ENCODE data around the gene FAM78B. TPM values are rescaled to one million over a fixed set of nuclear protein-coding genes. Genes with fewer than 3 reads are reported as not detected.

The FAM78B gene
- total and polyA plus RNA-seq, 2 donors (not counting 3 experiments of a cell fraction or from before 2014, with no cell fraction given), result 0.10 TPM; not detected in 1

DNA sequence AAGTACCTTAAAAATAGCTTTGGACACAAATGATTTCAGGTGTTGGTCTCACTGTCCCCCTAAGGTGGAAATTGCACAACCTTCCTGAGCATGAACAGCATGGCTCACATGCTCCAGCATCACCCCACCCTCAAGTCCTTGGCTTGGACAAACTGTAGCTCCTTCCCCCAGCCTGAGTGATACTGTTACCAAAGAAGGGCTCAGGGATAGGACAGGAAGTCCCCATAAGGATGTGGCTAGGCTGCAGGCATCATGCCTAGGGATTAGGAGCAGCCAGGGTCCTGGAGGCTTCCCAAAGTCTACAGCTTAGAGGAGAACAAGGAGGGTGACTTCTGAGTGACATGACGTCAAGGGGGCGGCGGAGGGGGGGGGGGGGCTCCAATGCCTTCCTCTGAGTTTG, 10.1 kb downstream of the FAM78B start:
- TF ChIP-seq GATA2 (IDR thresholded peaks at IDR 0.05; ENCODE audit: insufficient read depth, insufficient read length, low read depth, low read length) (no peak), JUN (IDR thresholded peaks at IDR 0.05; ENCODE audit: borderline replicate concordance, insufficient read depth, insufficient read length, low read depth) (no peak), POLR2AphosphoS5 (IDR thresholded peaks at IDR 0.05; ENCODE audit: insufficient read depth, low read depth, low read length) (no peak), EZH2 (IDR thresholded peaks at IDR 0.05; ENCODE audit: borderline replicate concordance, low read depth, low read length, severe bottlenecking) (no peak), FOS (IDR thresholded peaks at IDR 0.05; ENCODE audit: borderline replicate concordance, insufficient read depth, low read length) (no peak), POLR2A (IDR thresholded peaks at IDR 0.05; ENCODE audit: low read depth, low read length) (no peak), MYC (IDR thresholded peaks at IDR 0.05; ENCODE audit: low read depth, low read length) (no peak)
- TF ChIP-seq, protein P1, sequence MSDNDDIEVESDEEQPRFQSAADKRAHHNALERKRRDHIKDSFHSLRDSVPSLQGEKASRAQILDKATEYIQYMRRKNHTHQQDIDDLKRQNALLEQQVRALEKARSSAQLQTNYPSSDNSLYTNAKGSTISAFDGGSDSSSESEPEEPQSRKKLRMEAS (IDR thresholded peaks at IDR 0.05; ENCODE audit: insufficient read depth, insufficient read length), result no peak
- TF ChIP-seq, protein P2, sequence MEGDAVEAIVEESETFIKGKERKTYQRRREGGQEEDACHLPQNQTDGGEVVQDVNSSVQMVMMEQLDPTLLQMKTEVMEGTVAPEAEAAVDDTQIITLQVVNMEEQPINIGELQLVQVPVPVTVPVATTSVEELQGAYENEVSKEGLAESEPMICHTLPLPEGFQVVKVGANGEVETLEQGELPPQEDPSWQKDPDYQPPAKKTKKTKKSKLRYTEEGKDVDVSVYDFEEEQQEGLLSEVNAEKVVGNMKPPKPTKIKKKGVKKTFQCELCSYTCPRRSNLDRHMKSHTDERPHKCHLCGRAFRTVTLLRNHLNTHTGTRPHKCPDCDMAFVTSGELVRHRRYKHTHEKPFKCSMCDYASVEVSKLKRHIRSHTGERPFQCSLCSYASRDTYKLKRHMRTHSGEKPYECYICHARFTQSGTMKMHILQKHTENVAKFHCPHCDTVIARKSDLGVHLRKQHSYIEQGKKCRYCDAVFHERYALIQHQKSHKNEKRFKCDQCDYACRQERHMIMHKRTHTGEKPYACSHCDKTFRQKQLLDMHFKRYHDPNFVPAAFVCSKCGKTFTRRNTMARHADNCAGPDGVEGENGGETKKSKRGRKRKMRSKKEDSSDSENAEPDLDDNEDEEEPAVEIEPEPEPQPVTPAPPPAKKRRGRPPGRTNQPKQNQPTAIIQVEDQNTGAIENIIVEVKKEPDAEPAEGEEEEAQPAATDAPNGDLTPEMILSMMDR (IDR thresholded peaks at IDR 0.05; ENCODE audit: extremely low read depth in 1 of 2, insufficient read depth in 1 of 2, low read depth in 1 of 2, low read length in 2 of 2), result no peak
- Histone ChIP-seq H3K4me1 (ENCODE audit: control insufficient read depth, extremely low read depth, insufficient read depth, low read length) (no peaks in the 10 kb centered on the region), H4K20me1 (replicated peaks; ENCODE audit: control insufficient read depth, extremely low read depth, insufficient read depth, low read length) (no peaks in the 10 kb centered on the region), H3K4me3 (replicated peaks in 1 of 3; ENCODE audit: insufficient read depth in 1 of 3, low read depth in 1 of 3, low read length in 3 of 3) (no peak overlapping the region), H3K9ac (replicated peaks; ENCODE audit: extremely low read depth, insufficient read depth, low read length) (no peak overlapping the region), H3K9me3 (replicated peaks; ENCODE audit: control insufficient read depth, insufficient read depth, low read length) (no peaks in the 10 kb centered on the region), H3K27me3 (ENCODE audit: control insufficient read depth in 2 of 2, insufficient read depth in 2 of 2, low read length in 2 of 2) (no peaks in the 10 kb centered on the region), H3K79me2 (ENCODE audit: control insufficient read depth, insufficient read depth, low read length) (no peaks in the 10 kb centered on the region), H3K36me3 (ENCODE audit: control insufficient read depth in 2 of 2, extremely low read depth in 1 of 2, insufficient read depth in 2 of 2, low read length in 2 of 2) (no peaks in the 10 kb centered on the region), H3K4me2 (ENCODE audit: insufficient read depth, low read length) (no peak overlapping the region), H3K27ac (ENCODE audit: insufficient read depth, low read depth, low read length) (no peak overlapping the region), H2AFZ (ENCODE audit: low read depth, low read length) (no peak overlapping the region), H3K9me1 (replicated peaks; ENCODE audit: control insufficient read depth, extremely low read depth, insufficient read depth, low read length) (no peaks in the 10 kb centered on the region)
- CTCF ChIA-PET, result no interaction called here
- no peak for FAIRE-seq
- BruUV-seq (replicated peaks), result no TSS peak
- DNase-seq (ENCODE audit: low read depth, low spot score), result no peak
- POLR2A ChIA-PET, result no interaction called here
- intact Hi-C loops (cut with micrococcal nuclease) (no loop called here), dilution Hi-C loops (cut with MboI; ENCODE audit: extremely low pct_ligation_motif_present, low sequenced_read_pairs) (no loop called here)
